ENCODE data around the gene MED22. TPM values are rescaled to one million over a fixed set of nuclear protein-coding genes. Genes with fewer than 3 reads are reported as not detected.

The MED22 gene
- total and polyA plus RNA-seq, 8 donors: 21.8 to 29.2 (median 26.3) TPM

DNA sequence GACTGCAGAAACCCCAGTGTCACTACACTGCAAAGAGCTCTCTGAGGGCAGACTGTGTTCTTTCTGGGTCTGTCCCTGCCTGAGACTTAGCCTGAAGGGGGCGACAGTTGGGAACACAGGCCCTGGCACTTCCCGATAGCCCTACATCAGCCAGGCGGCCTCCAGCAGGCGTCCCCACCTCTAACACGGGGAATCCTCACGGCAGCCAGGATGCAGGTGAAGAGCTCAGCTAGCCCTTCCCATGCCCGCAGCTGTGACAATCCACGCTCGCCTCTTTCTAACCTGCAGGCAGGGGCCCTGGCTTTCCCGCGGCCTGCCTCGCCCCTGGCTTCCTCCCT, 5.9 kb downstream of the MED22 start:
- Histone ChIP-seq H3K27ac (peak overlapping the region in 1 of 2 donors; percentile 85), H3K36me3 (peaks cover 0 to 72% of the 10 kb centered on the region in 2 donors)

DNA sequence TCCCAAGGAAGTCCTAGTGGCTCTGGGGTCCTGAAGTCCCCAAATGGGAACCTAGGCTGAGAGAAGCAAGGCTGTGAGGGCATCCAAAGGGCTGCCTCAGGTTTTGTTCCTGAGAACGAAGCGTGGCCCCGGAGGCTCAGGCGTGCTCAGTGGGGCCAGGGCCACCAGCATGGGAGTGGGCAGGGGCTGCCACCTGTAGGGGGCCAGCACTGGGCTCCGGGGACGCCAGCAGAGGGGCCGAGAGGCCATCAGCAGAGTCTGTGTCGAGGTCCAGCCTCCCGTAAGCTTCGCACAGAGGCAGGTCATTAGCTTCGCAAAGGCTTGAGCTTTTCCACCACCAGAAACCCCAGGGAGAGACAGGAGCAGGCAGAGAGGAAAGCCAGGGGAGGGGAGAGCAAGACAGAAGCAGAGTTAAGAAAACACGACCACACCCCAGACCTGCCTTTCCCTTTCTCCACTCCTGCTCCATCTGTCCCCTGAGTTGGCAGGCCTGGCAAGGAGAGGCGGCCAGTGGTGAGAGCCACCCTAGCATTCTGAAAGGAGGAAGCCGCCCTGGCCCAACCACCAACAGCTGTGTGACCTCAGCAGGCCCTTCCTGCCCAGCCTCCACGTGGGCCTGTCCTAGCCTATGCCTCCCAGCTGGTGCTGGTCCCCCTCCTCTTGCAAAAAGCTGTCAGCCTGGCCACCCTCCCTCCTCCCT, 6.4 kb downstream of the MED22 start:
- DNase-seq: peak in 3 of 4 donors; percentile 13 to 91 (median 80)
- Histone ChIP-seq H3K27ac (peak overlapping the region in 1 of 2 donors; percentile 85), H3K9me3 (no peaks in the 10 kb centered on the region), H3K36me3 (peaks cover 0 to 72% of the 10 kb centered on the region in 2 donors), H3K4me3 (peak overlapping the region in 1 of 2 donors; percentile 20), H3K27me3 (no peaks in the 10 kb centered on the region), H3K4me1 (peaks cover 3 to 61% of the 10 kb centered on the region in 2 donors)
- intact Hi-C loops (cut with DNase I): no loop called here
- ATAC-seq: peak; percentile 73
- TF ChIP-seq CTCF (IDR thresholded peaks at IDR 0.05): no peak

More for the DNA sequence above, 5.9 kb downstream of the MED22 start:
- DNase-seq (peak in 1 of 4 donors; percentile 56), ATAC-seq (no peak)
- Histone ChIP-seq H3K27me3 (no peaks in the 10 kb centered on the region), H3K9me3 (no peaks in the 10 kb centered on the region), H3K4me3 (peak overlapping the region in 1 of 2 donors; percentile 20), H3K4me1 (peaks cover 0 to 61% of the 10 kb centered on the region in 2 donors)
- intact Hi-C loops (cut with DNase I): no loop called here
- no peak for TF ChIP-seq CTCF (IDR thresholded peaks at IDR 0.05)

DNA sequence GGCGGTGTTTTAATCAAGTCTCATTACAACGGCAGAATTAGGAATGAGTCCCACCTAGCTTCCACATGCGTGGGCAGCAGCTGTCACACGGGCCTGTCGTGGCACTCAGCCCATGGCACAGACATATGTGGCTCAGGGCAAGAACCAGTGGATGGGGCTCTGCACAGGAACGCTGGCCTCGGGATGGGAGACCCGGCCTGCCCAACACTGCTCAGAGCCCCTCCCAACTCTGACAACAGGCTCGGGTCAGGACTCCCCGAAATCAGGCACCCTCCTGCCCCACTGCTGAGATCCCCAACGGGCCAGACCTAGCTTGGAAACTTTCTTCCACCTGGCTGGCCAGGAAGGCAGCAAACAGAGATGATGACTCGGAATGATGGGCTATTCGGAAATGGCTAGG, 7.0 kb downstream of the MED22 start:
- Histone ChIP-seq H3K9me3 (no peaks in the 10 kb centered on the region), H3K27me3 (no peaks in the 10 kb centered on the region), H3K36me3 (peaks cover 0 to 71% of the 10 kb centered on the region in 2 donors), H3K4me3 (peak overlapping the region in 1 of 2 donors; percentile 20), H3K4me1 (peaks cover 5 to 58% of the 10 kb centered on the region in 2 donors), H3K27ac (peak overlapping the region in 1 of 2 donors; percentile 85)
- TF ChIP-seq CTCF (IDR thresholded peaks at IDR 0.05): no peak
- DNase-seq (peak in 1 of 4 donors; percentile 60), ATAC-seq (no peak)
- intact Hi-C loops (cut with DNase I): no loop called here

GRCh38 chr9:133340256-133340655, 7.7 kb downstream of the MED22 start:
- Histone ChIP-seq H3K36me3 (peaks cover 0 to 64% of the 10 kb centered on the region in 2 donors), H3K27ac (peak overlapping the region; percentile 10 to 85), H3K9me3 (no peaks in the 10 kb centered on the region), H3K27me3 (no peaks in the 10 kb centered on the region), H3K4me1 (peaks cover 6 to 56% of the 10 kb centered on the region in 2 donors), H3K4me3 (peak overlapping the region in 1 of 2 donors; percentile 20)
- intact Hi-C loops (cut with DNase I): no loop called here
- peak in 1 of 4 donors; percentile 33 for DNase-seq
- TF ChIP-seq CTCF (IDR thresholded peaks at IDR 0.05): no peak
- ATAC-seq: no peak

GRCh38 chr9:133339641-133340040, 8.3 kb downstream of the MED22 start:
- no peak overlapping the region for H3K4me3 ChIP-seq
- DNase-seq (peak in 1 of 4 donors; percentile 10), ATAC-seq (no peak)
- intact Hi-C loops (cut with DNase I): no loop called here
- H3K27ac ChIP-seq: peak overlapping the region in 1 of 2 donors; percentile 85
- peaks cover 0 to 58% of the 10 kb centered on the region in 2 donors for H3K36me3 ChIP-seq
- H3K9me3 ChIP-seq: no peaks in the 10 kb centered on the region
- H3K4me1 ChIP-seq: peaks cover 12 to 63% of the 10 kb centered on the region in 2 donors
- TF ChIP-seq CTCF (IDR thresholded peaks at IDR 0.05): no peak
- H3K27me3 ChIP-seq: no peaks in the 10 kb centered on the region
